ENCODE measurements around the gene ITPR1.

The ITPR1 gene

GRCh38 chr3:4496087-4496452, 2.9 kb downstream of the ITPR1 start:
- DNase-seq (ENCODE audit: low spot score in 2 of 2) (no peak), ATAC-seq (ENCODE audit: low read depth) (no peak)
- Mint-ChIP-seq H3K4me3 (peak overlapping the region; percentile 99), H3K4me1 (peaks cover 35% of the 10 kb centered on the region), H3K36me3 (peaks cover 24% of the 10 kb centered on the region), H3K27me3 (no peaks in the 10 kb centered on the region), H3K27ac (peak overlapping the region; percentile 96), H3K9me3 (no peaks in the 10 kb centered on the region)

GRCh38 chr3:4497005-4497692, 4.0 kb downstream of the ITPR1 start:
- Mint-ChIP-seq H3K27me3 (no peaks in the 10 kb centered on the region), H3K4me3 (peak overlapping the region; percentile 21), H3K36me3 (peaks cover 24% of the 10 kb centered on the region), H3K27ac (peak overlapping the region; percentile 96), H3K9me3 (no peaks in the 10 kb centered on the region), H3K4me1 (peaks cover 41% of the 10 kb centered on the region)
- ATAC-seq (ENCODE audit: low read depth) (no peak), DNase-seq (ENCODE audit: low spot score in 2 of 2) (no peak)

- DNase-seq (ENCODE audit: low spot score in 2 of 2) (no peak), ATAC-seq (ENCODE audit: low read depth) (no peak)
- Mint-ChIP-seq H3K27me3 (no peaks in the 10 kb centered on the region), H3K9me3 (no peaks in the 10 kb centered on the region), H3K4me1 (peaks cover 42% of the 10 kb centered on the region), H3K27ac (peak overlapping the region; percentile 56), H3K36me3 (peaks cover 24% of the 10 kb centered on the region), H3K4me3 (no peak overlapping the region)
Observed at GRCh38 chr3:4497843-4498324, 4.7 kb downstream of the ITPR1 start.

- Mint-ChIP-seq H3K4me1 (peaks cover 48% of the 10 kb centered on the region), H3K36me3 (peaks cover 24% of the 10 kb centered on the region), H3K27ac (peak overlapping the region; percentile 56), H3K4me3 (no peak overlapping the region), H3K9me3 (no peaks in the 10 kb centered on the region), H3K27me3 (no peaks in the 10 kb centered on the region)
- ATAC-seq (ENCODE audit: low read depth) (no peak), DNase-seq (ENCODE audit: low spot score in 2 of 2) (no peak)
Observed at GRCh38 chr3:4498446-4498845, 5.3 kb downstream of the ITPR1 start.

GRCh38 chr3:4501437-4501836, 8.3 kb downstream of the ITPR1 start:
- H3K27me3 Mint-ChIP-seq = no peaks in the 10 kb centered on the region
- peaks cover 17% of the 10 kb centered on the region for H3K36me3 Mint-ChIP-seq
- peaks cover 57% of the 10 kb centered on the region for H3K4me1 Mint-ChIP-seq
- DNase-seq (ENCODE audit: low spot score in 2 of 2) (no peak), ATAC-seq (ENCODE audit: low read depth) (no peak)
- peak overlapping the region; percentile 89 for H3K27ac Mint-ChIP-seq
- no peak overlapping the region for H3K4me3 Mint-ChIP-seq
- H3K9me3 Mint-ChIP-seq = no peaks in the 10 kb centered on the region

- H3K4me3 Mint-ChIP-seq = no peak overlapping the region
- H3K27me3 Mint-ChIP-seq = no peaks in the 10 kb centered on the region
- H3K36me3 Mint-ChIP-seq = peaks cover 15% of the 10 kb centered on the region
- DNase-seq (ENCODE audit: low spot score in 2 of 2) = no peak
- H3K9me3 Mint-ChIP-seq = no peaks in the 10 kb centered on the region
- H3K4me1 Mint-ChIP-seq = peaks cover 55% of the 10 kb centered on the region
- H3K27ac Mint-ChIP-seq = peak overlapping the region; percentile 89
- ATAC-seq (ENCODE audit: low read depth) = no peak
Observed at GRCh38 chr3:4501927-4502326, 8.8 kb downstream of the ITPR1 start.

GRCh38 chr3:4503050-4503449, 9.9 kb downstream of the ITPR1 start:
- peak; percentile 93 for ATAC-seq (ENCODE audit: low read depth)
- Mint-ChIP-seq H3K4me3 (peak overlapping the region; percentile 82), H3K27me3 (no peaks in the 10 kb centered on the region), H3K27ac (peak overlapping the region; percentile 89), H3K4me1 (peaks cover 62% of the 10 kb centered on the region), H3K36me3 (peaks cover 9% of the 10 kb centered on the region), H3K9me3 (no peaks in the 10 kb centered on the region)
- peak; percentile 31 to 50 for DNase-seq (ENCODE audit: low spot score in 2 of 2)

GRCh38 chr3:4504340-4505261, 11.5 kb downstream of the ITPR1 start:
- ATAC-seq (ENCODE audit: low read depth) (peak; percentile 23), DNase-seq (ENCODE audit: low spot score in 2 of 2) (peak in 1 of 2 donors; percentile 18)
- Mint-ChIP-seq H3K36me3 (peaks cover 11% of the 10 kb centered on the region), H3K4me3 (peak overlapping the region; percentile 82), H3K27me3 (no peaks in the 10 kb centered on the region), H3K9me3 (no peaks in the 10 kb centered on the region), H3K4me1 (peaks cover 62% of the 10 kb centered on the region), H3K27ac (peak overlapping the region; percentile 89)

- Mint-ChIP-seq H3K4me3 (peak overlapping the region; percentile 82), H3K27me3 (no peaks in the 10 kb centered on the region), H3K4me1 (peaks cover 75% of the 10 kb centered on the region), H3K9me3 (no peaks in the 10 kb centered on the region), H3K27ac (peak overlapping the region; percentile 89), H3K36me3 (peaks cover 15% of the 10 kb centered on the region)
- no peak for DNase-seq (ENCODE audit: low spot score in 2 of 2)
- no peak for ATAC-seq (ENCODE audit: low read depth)
Observed at GRCh38 chr3:4505688-4506558, 12.8 kb downstream of the ITPR1 start.

- H3K4me1 Mint-ChIP-seq = peaks cover 73% of the 10 kb centered on the region
- H3K27me3 Mint-ChIP-seq = no peaks in the 10 kb centered on the region
- H3K36me3 Mint-ChIP-seq = peaks cover 15% of the 10 kb centered on the region
- peak overlapping the region; percentile 89 for H3K27ac Mint-ChIP-seq
- no peak for ATAC-seq (ENCODE audit: low read depth)
- no peak for DNase-seq (ENCODE audit: low spot score in 2 of 2)
- no peaks in the 10 kb centered on the region for H3K9me3 Mint-ChIP-seq
- H3K4me3 Mint-ChIP-seq = peak overlapping the region; percentile 66
Observed at GRCh38 chr3:4506559-4507023, 13.4 kb downstream of the ITPR1 start.

- DNase-seq (ENCODE audit: low spot score in 2 of 2) = no peak
Observed at GRCh38 chr3:4507024-4507596, 14.0 kb downstream of the ITPR1 start.

GRCh38 chr3:4508048-4508981, 15.2 kb downstream of the ITPR1 start:
- peak overlapping the region; percentile 82 for H3K27ac Mint-ChIP-seq
- H3K9me3 Mint-ChIP-seq = no peaks in the 10 kb centered on the region
- H3K4me3 Mint-ChIP-seq = peak overlapping the region; percentile 63
- no peak for ATAC-seq (ENCODE audit: low read depth)
- no peaks in the 10 kb centered on the region for H3K27me3 Mint-ChIP-seq
- H3K4me1 Mint-ChIP-seq = peaks cover 67% of the 10 kb centered on the region
- peaks cover 15% of the 10 kb centered on the region for H3K36me3 Mint-ChIP-seq
- DNase-seq (ENCODE audit: low spot score in 2 of 2) = no peak

More at GRCh38 chr3:4507024-4507596, 14.0 kb downstream of the ITPR1 start:
- Mint-ChIP-seq H3K4me3 (peak overlapping the region; percentile 63), H3K27me3 (no peaks in the 10 kb centered on the region), H3K9me3 (no peaks in the 10 kb centered on the region), H3K4me1 (peaks cover 72% of the 10 kb centered on the region), H3K36me3 (peaks cover 15% of the 10 kb centered on the region), H3K27ac (peak overlapping the region; percentile 82)
- no peak for ATAC-seq (ENCODE audit: low read depth)

All from memory B cell (primary cell).